ENCODE results near the gene TTC21A. TPM values are rescaled to one million over a fixed set of nuclear protein-coding genes. Genes with fewer than 3 reads are reported as not detected.

The TTC21A gene
- total RNA-seq, 6 experiments from 2014 or later = 1.4 to 3.5 (median 2.5) TPM

- H3K36me3 ChIP-seq = peaks cover 21 to 37% (median 28%) of the 10 kb centered on the region in 4 donors
- peak overlapping the region; percentile 46 to 99 (median 70) for H3K27ac ChIP-seq
- ATAC-seq (peak in 2 of 4 donors; percentile 0 to 1), DNase-seq (peak in 1 of 3 donors; percentile 62)
- no peaks in the 10 kb centered on the region for H3K27me3 ChIP-seq
- peaks cover 0 to 67% (median 28%) of the 10 kb centered on the region in 4 donors for H3K4me1 ChIP-seq
- TF ChIP-seq CTCF (IDR thresholded peaks at IDR 0.05) (no peak), POLR2A (IDR thresholded peaks at IDR 0.05) (no peak)
- no peak overlapping the region for H3K4me3 ChIP-seq
- intact Hi-C loops (cut with DNase I) = no loop called here
- 3% methylated on average over 5 of the region's 9 CpGs for WGBS (ENCODE audit: insufficient coverage, low coverage, low lambda C conversion rate, missing lambda C conversion rate)
- H3K9me3 ChIP-seq = no peaks in the 10 kb centered on the region
Measured at GRCh38 chr3:39147711-39148434, 40.4 kb downstream of the TTC21A start.

DNA sequence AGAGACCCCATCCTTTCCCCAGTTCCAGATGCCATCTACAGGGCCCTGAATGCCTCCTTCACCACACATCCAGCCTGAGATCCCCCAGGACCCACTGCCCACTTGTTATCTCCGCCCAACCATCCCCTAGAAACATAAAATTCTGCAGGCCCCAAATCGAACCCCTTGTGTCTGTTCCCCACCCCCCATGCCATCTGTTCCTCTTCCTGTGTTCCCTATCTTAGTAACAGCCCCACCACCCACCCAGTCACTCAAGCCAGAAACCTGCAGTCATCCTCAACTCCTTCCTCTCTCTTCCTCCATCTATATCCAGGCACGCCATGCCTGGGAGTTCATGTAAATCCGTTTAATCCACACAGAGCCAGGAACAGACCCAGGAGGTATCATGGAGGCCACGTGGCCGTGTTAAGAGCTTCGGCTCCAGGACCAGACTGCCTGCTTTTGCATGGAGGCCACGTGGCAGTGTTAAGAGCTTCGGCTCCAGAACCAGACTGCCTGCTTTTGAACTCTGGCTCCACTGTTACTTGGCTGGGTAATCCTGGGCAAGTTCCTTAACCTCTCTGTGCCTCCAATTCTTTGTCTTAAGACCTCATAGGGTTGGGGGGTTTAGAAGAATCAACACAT is 41.1 kb downstream of the TTC21A start:
- DNase-seq (peak in 1 of 3 donors; percentile 43), ATAC-seq (no peak)
- intact Hi-C loops (cut with DNase I) = no loop called here
- Histone ChIP-seq H3K4me3 (no peak overlapping the region), H3K36me3 (peaks cover 15 to 30% (median 22%) of the 10 kb centered on the region in 4 donors), H3K27me3 (no peaks in the 10 kb centered on the region), H3K4me1 (peaks cover 0 to 67% (median 27%) of the 10 kb centered on the region in 4 donors), H3K9me3 (no peaks in the 10 kb centered on the region), H3K27ac (peak overlapping the region; percentile 46 to 99 (median 70))
- WGBS (ENCODE audit: insufficient coverage, low coverage, low lambda C conversion rate, missing lambda C conversion rate) = 36% methylated on average over 6 of the region's 9 CpGs
- TF ChIP-seq CTCF (IDR thresholded peaks at IDR 0.05) (no peak), POLR2A (IDR thresholded peaks at IDR 0.05) (no peak)

GRCh38 chr3:39149059-39149455 is 41.6 kb downstream of the TTC21A start:
- 49% methylated on average over 4 of the region's 4 CpGs for WGBS (ENCODE audit: insufficient coverage, low coverage, low lambda C conversion rate, missing lambda C conversion rate)
- no peak for ATAC-seq
- Histone ChIP-seq H3K4me1 (peaks cover 0 to 67% (median 27%) of the 10 kb centered on the region in 4 donors), H3K36me3 (peaks cover 10 to 25% (median 17%) of the 10 kb centered on the region in 4 donors), H3K4me3 (no peak overlapping the region), H3K27ac (peak overlapping the region; percentile 46 to 99 (median 70)), H3K9me3 (no peaks in the 10 kb centered on the region), H3K27me3 (no peaks in the 10 kb centered on the region)
- intact Hi-C loops (cut with DNase I) = no loop called here
- no peak for DNase-seq
- no peak for TF ChIP-seq CTCF (IDR thresholded peaks at IDR 0.05)
- no peak for TF ChIP-seq POLR2A (IDR thresholded peaks at IDR 0.05)

GRCh38 chr3:39149498-39150147 is 42.1 kb downstream of the TTC21A start:
- no peak for TF ChIP-seq CTCF (IDR thresholded peaks at IDR 0.05)
- TF ChIP-seq POLR2A (IDR thresholded peaks at IDR 0.05) = no peak
- Histone ChIP-seq H3K36me3 (peaks cover 5 to 19% (median 14%) of the 10 kb centered on the region in 4 donors), H3K27ac (peak overlapping the region in 2 of 3 donors; percentile 98 to 99), H3K9me3 (no peaks in the 10 kb centered on the region), H3K4me3 (no peak overlapping the region), H3K27me3 (no peaks in the 10 kb centered on the region), H3K4me1 (peaks cover 0 to 67% (median 27%) of the 10 kb centered on the region in 4 donors)
- no peak for ATAC-seq
- intact Hi-C loops (cut with DNase I) = no loop called here
- 67% methylated on average over 2 of the region's 3 CpGs for WGBS (ENCODE audit: insufficient coverage, low coverage, low lambda C conversion rate, missing lambda C conversion rate)
- no peak for DNase-seq
